Measurements from ENCODE around the gene MUC5AC.

MUC5AC gene

GRCh38 chr11:1139441-1140083, 18.2 kb upstream of the MUC5AC start:
- Histone ChIP-seq H3K27me3 (ENCODE audit: low read depth, low read length) (no peaks in the 10 kb centered on the region), H3K4me3 (ENCODE audit: low read depth in 1 of 2, low read length in 2 of 2) (no peak overlapping the region), H3K27ac (ENCODE audit: low read length) (no peak overlapping the region), H3K36me3 (ENCODE audit: control insufficient read depth in 1 of 2, insufficient read depth in 2 of 2, low read length in 2 of 2) (no peaks in the 10 kb centered on the region), H3K9me3 (ENCODE audit: control insufficient read depth in 1 of 2, low read length in 2 of 2) (peaks cover 9 to 14% of the 10 kb centered on the region in 2 donors), H3K4me1 (ENCODE audit: control insufficient read depth in 1 of 2, insufficient read depth in 2 of 2, low read length in 2 of 2) (no peaks in the 10 kb centered on the region)

- Histone ChIP-seq H3K27me3 (ENCODE audit: low read depth, low read length) (no peaks in the 10 kb centered on the region), H3K9me3 (ENCODE audit: control insufficient read depth in 1 of 2, low read length in 2 of 2) (peaks cover 0 to 7% of the 10 kb centered on the region in 2 donors), H3K27ac (ENCODE audit: low read length) (no peak overlapping the region), H3K36me3 (ENCODE audit: control insufficient read depth in 1 of 2, insufficient read depth in 2 of 2, low read length in 2 of 2) (no peaks in the 10 kb centered on the region), H3K4me3 (ENCODE audit: low read depth in 1 of 2, low read length in 2 of 2) (no peak overlapping the region), H3K4me1 (ENCODE audit: control insufficient read depth in 1 of 2, insufficient read depth in 2 of 2, low read length in 2 of 2) (no peaks in the 10 kb centered on the region)
Measured at GRCh38 chr11:1140642-1141490, 16.9 kb upstream of the MUC5AC start.

- H3K4me1 ChIP-seq (ENCODE audit: control insufficient read depth in 1 of 2, insufficient read depth in 2 of 2, low read length in 2 of 2): no peaks in the 10 kb centered on the region
- no peaks in the 10 kb centered on the region for H3K36me3 ChIP-seq (ENCODE audit: control insufficient read depth in 1 of 2, insufficient read depth in 2 of 2, low read length in 2 of 2)
- H3K4me3 ChIP-seq (ENCODE audit: low read depth in 1 of 2, low read length in 2 of 2): no peak overlapping the region
- peaks cover 0 to 7% of the 10 kb centered on the region in 2 donors for H3K9me3 ChIP-seq (ENCODE audit: control insufficient read depth in 1 of 2, low read length in 2 of 2)
- no peaks in the 10 kb centered on the region for H3K27me3 ChIP-seq (ENCODE audit: low read depth, low read length)
- H3K27ac ChIP-seq (ENCODE audit: low read length): no peak overlapping the region
Measured at GRCh38 chr11:1146365-1146764, 11.4 kb upstream of the MUC5AC start.

- no peaks in the 10 kb centered on the region for H3K4me1 ChIP-seq (ENCODE audit: control insufficient read depth in 1 of 2, insufficient read depth in 2 of 2, low read length in 2 of 2)
Measured at GRCh38 chr11:1147792-1148191, 10.0 kb upstream of the MUC5AC start.

GRCh38 chr11:1148752-1149180, 9.0 kb upstream of the MUC5AC start:
- Histone ChIP-seq H3K27me3 (ENCODE audit: low read depth, low read length) (no peaks in the 10 kb centered on the region), H3K9me3 (ENCODE audit: control insufficient read depth in 1 of 2, low read length in 2 of 2) (no peaks in the 10 kb centered on the region), H3K4me3 (ENCODE audit: low read depth in 1 of 2, low read length in 2 of 2) (no peak overlapping the region), H3K27ac (ENCODE audit: low read length) (no peak overlapping the region), H3K4me1 (ENCODE audit: control insufficient read depth in 1 of 2, insufficient read depth in 2 of 2, low read length in 2 of 2) (no peaks in the 10 kb centered on the region), H3K36me3 (ENCODE audit: control insufficient read depth in 1 of 2, insufficient read depth in 2 of 2, low read length in 2 of 2) (no peaks in the 10 kb centered on the region)

More at GRCh38 chr11:1147792-1148191, 10.0 kb upstream of the MUC5AC start:
- Histone ChIP-seq H3K27me3 (ENCODE audit: low read depth, low read length) (no peaks in the 10 kb centered on the region), H3K4me3 (ENCODE audit: low read depth in 1 of 2, low read length in 2 of 2) (no peak overlapping the region), H3K27ac (ENCODE audit: low read length) (no peak overlapping the region), H3K9me3 (ENCODE audit: control insufficient read depth in 1 of 2, low read length in 2 of 2) (peaks cover 0 to 7% of the 10 kb centered on the region in 2 donors), H3K36me3 (ENCODE audit: control insufficient read depth in 1 of 2, insufficient read depth in 2 of 2, low read length in 2 of 2) (no peaks in the 10 kb centered on the region)

- no peaks in the 10 kb centered on the region for H3K36me3 ChIP-seq (ENCODE audit: control insufficient read depth in 1 of 2, insufficient read depth in 2 of 2, low read length in 2 of 2)
- H3K4me3 ChIP-seq (ENCODE audit: low read depth in 1 of 2, low read length in 2 of 2): no peak overlapping the region
- H3K9me3 ChIP-seq (ENCODE audit: control insufficient read depth in 1 of 2, low read length in 2 of 2): no peaks in the 10 kb centered on the region
- no peaks in the 10 kb centered on the region for H3K27me3 ChIP-seq (ENCODE audit: low read depth, low read length)
- no peaks in the 10 kb centered on the region for H3K4me1 ChIP-seq (ENCODE audit: control insufficient read depth in 1 of 2, insufficient read depth in 2 of 2, low read length in 2 of 2)
- H3K27ac ChIP-seq (ENCODE audit: low read length): no peak overlapping the region
Measured at GRCh38 chr11:1149545-1149944, 8.2 kb upstream of the MUC5AC start.

GRCh38 chr11:1150116-1150515, 7.6 kb upstream of the MUC5AC start:
- Histone ChIP-seq H3K9me3 (ENCODE audit: control insufficient read depth in 1 of 2, low read length in 2 of 2) (no peaks in the 10 kb centered on the region), H3K4me1 (ENCODE audit: control insufficient read depth in 1 of 2, insufficient read depth in 2 of 2, low read length in 2 of 2) (no peaks in the 10 kb centered on the region), H3K4me3 (ENCODE audit: low read depth in 1 of 2, low read length in 2 of 2) (no peak overlapping the region), H3K27ac (ENCODE audit: low read length) (no peak overlapping the region), H3K36me3 (ENCODE audit: control insufficient read depth in 1 of 2, insufficient read depth in 2 of 2, low read length in 2 of 2) (no peaks in the 10 kb centered on the region), H3K27me3 (ENCODE audit: low read depth, low read length) (no peaks in the 10 kb centered on the region)

- H3K27ac ChIP-seq (ENCODE audit: low read length): no peak overlapping the region
- no peaks in the 10 kb centered on the region for H3K4me1 ChIP-seq (ENCODE audit: control insufficient read depth in 1 of 2, insufficient read depth in 2 of 2, low read length in 2 of 2)
- H3K27me3 ChIP-seq (ENCODE audit: low read depth, low read length): no peaks in the 10 kb centered on the region
Measured at GRCh38 chr11:1150769-1151365, 6.9 kb upstream of the MUC5AC start.

GRCh38 chr11:1151366-1152315, 6.1 kb upstream of the MUC5AC start:
- Histone ChIP-seq H3K27ac (ENCODE audit: low read length) (no peak overlapping the region), H3K4me1 (ENCODE audit: control insufficient read depth in 1 of 2, insufficient read depth in 2 of 2, low read length in 2 of 2) (no peaks in the 10 kb centered on the region)

More at GRCh38 chr11:1150769-1151365, 6.9 kb upstream of the MUC5AC start:
- Histone ChIP-seq H3K36me3 (ENCODE audit: control insufficient read depth in 1 of 2, insufficient read depth in 2 of 2, low read length in 2 of 2) (no peaks in the 10 kb centered on the region), H3K4me3 (ENCODE audit: low read depth in 1 of 2, low read length in 2 of 2) (no peak overlapping the region), H3K9me3 (ENCODE audit: control insufficient read depth in 1 of 2, low read length in 2 of 2) (no peaks in the 10 kb centered on the region)

GRCh38 chr11:1152316-1153104, 5.2 kb upstream of the MUC5AC start:
- no peaks in the 10 kb centered on the region for H3K4me1 ChIP-seq (ENCODE audit: control insufficient read depth in 1 of 2, insufficient read depth in 2 of 2, low read length in 2 of 2)
- no peaks in the 10 kb centered on the region for H3K27me3 ChIP-seq (ENCODE audit: low read depth, low read length)
- H3K27ac ChIP-seq (ENCODE audit: low read length): no peak overlapping the region
- no peak overlapping the region for H3K4me3 ChIP-seq (ENCODE audit: low read depth in 1 of 2, low read length in 2 of 2)
- H3K9me3 ChIP-seq (ENCODE audit: control insufficient read depth in 1 of 2, low read length in 2 of 2): no peaks in the 10 kb centered on the region
- H3K36me3 ChIP-seq (ENCODE audit: control insufficient read depth in 1 of 2, insufficient read depth in 2 of 2, low read length in 2 of 2): no peaks in the 10 kb centered on the region

More at GRCh38 chr11:1151366-1152315, 6.1 kb upstream of the MUC5AC start:
- Histone ChIP-seq H3K4me3 (ENCODE audit: low read depth in 1 of 2, low read length in 2 of 2) (no peak overlapping the region), H3K27me3 (ENCODE audit: low read depth, low read length) (no peaks in the 10 kb centered on the region), H3K9me3 (ENCODE audit: control insufficient read depth in 1 of 2, low read length in 2 of 2) (no peaks in the 10 kb centered on the region), H3K36me3 (ENCODE audit: control insufficient read depth in 1 of 2, insufficient read depth in 2 of 2, low read length in 2 of 2) (no peaks in the 10 kb centered on the region)
